ENCODE data around the gene EBLN2.

The EBLN2 gene

DNA sequence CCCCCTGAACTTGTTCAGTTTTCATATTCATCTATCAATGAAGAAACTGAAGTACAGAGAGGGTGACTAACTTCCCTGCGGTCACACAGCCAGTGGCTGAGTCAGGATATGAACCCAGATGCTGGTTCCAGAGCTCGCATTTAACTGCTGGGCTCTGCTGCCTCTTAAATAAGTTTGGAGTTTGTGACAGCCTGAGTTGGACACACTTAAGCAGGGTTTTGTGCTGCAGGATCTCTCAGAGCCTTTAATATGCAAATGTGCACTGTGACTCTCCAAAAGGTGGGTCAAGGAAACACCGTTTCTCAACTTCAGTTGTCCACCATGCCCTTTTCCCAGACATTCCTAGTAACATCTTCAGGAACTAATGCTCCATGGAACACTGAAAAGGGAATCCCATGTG, 45.8 kb downstream of the EBLN2 start:
- H3K9me3 ChIP-seq (ENCODE audit: control insufficient read depth in 2 of 2, low read length in 2 of 2) = no peaks in the 10 kb centered on the region
- peaks cover 0 to 2% of the 10 kb centered on the region in 2 donors for H3K27me3 ChIP-seq (ENCODE audit: control insufficient read depth in 1 of 2, insufficient read depth in 2 of 2, low read length in 2 of 2)
- H3K4me1 ChIP-seq (ENCODE audit: control insufficient read depth, insufficient read depth, low read length) = no peaks in the 10 kb centered on the region
- H3K9ac ChIP-seq (ENCODE audit: low read length in 2 of 2) = no peak overlapping the region
- H3K36me3 ChIP-seq (ENCODE audit: control insufficient read depth in 2 of 2, insufficient read depth in 2 of 2, low read length in 2 of 2) = no peaks in the 10 kb centered on the region
- no peak overlapping the region for H3K4me3 ChIP-seq (ENCODE audit: low read length in 2 of 2)
- H3K27ac ChIP-seq (ENCODE audit: low read length) = no peak overlapping the region

DNA sequence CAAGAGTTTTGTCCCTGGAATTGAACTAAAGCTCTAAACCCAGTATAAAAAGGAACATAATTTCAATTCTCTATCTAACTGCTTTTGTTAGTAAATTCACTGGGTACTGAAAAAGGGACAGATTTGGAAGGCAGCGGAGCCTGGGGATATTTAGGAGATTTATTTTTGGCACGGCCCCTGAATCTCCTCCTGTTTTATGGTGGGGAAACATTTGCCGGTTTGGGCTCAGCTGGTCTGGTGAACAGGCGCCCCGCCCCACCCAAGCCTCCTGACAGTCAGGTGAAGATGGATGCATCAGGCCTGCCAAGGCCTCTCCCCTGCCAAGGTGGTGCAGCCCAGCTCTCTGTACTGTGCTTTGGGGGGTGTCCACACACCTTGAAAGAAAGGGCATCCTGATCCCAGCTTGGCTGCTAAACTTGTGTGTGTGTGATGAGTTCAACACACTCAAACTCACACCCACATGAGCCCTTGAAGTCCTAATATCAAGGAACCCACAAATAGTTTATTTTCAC, 46.3 kb downstream of the EBLN2 start:
- H3K36me3 ChIP-seq (ENCODE audit: control insufficient read depth in 2 of 2, insufficient read depth in 2 of 2, low read length in 2 of 2) = no peaks in the 10 kb centered on the region
- H3K4me3 ChIP-seq (ENCODE audit: low read length in 2 of 2) = no peak overlapping the region
- H3K9ac ChIP-seq (ENCODE audit: low read length in 2 of 2) = no peak overlapping the region

DNA sequence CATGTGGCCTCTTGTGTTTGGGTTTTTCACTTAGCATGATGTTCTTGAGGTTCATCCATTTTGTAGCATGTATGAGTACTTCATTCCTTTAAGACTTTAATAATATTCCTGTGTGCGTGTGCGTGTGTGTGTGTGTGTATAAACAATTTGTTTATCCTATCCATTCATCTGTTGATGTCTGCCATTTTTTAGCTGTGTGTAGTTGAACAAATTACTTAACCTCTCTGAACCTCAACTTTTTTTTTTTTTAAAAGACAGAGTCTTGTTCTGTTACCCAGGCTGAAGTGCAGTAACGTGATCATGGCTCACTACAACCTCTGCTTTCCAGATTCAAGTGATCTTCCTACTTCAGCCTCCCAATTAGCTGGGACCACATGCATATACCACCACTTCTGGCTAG, 47.3 kb downstream of the EBLN2 start:
- peaks cover 0 to 2% of the 10 kb centered on the region in 2 donors for H3K27me3 ChIP-seq (ENCODE audit: control insufficient read depth in 1 of 2, insufficient read depth in 2 of 2, low read length in 2 of 2)
- no peaks in the 10 kb centered on the region for H3K4me1 ChIP-seq (ENCODE audit: control insufficient read depth, insufficient read depth, low read length)
- H3K27ac ChIP-seq (ENCODE audit: low read length) = no peak overlapping the region
- H3K4me3 ChIP-seq (ENCODE audit: low read length in 2 of 2) = no peak overlapping the region
- H3K9me3 ChIP-seq (ENCODE audit: control insufficient read depth in 2 of 2, low read length in 2 of 2) = no peaks in the 10 kb centered on the region
- H3K36me3 ChIP-seq (ENCODE audit: control insufficient read depth in 2 of 2, insufficient read depth in 2 of 2, low read length in 2 of 2) = no peaks in the 10 kb centered on the region
- no peak overlapping the region for H3K9ac ChIP-seq (ENCODE audit: low read length in 2 of 2)

More for the DNA sequence above, 46.3 kb downstream of the EBLN2 start:
- Histone ChIP-seq H3K27me3 (ENCODE audit: control insufficient read depth in 1 of 2, insufficient read depth in 2 of 2, low read length in 2 of 2) (peaks cover 0 to 2% of the 10 kb centered on the region in 2 donors), H3K9me3 (ENCODE audit: control insufficient read depth in 2 of 2, low read length in 2 of 2) (no peaks in the 10 kb centered on the region), H3K4me1 (ENCODE audit: control insufficient read depth, insufficient read depth, low read length) (no peaks in the 10 kb centered on the region), H3K27ac (ENCODE audit: low read length) (no peak overlapping the region)

DNA sequence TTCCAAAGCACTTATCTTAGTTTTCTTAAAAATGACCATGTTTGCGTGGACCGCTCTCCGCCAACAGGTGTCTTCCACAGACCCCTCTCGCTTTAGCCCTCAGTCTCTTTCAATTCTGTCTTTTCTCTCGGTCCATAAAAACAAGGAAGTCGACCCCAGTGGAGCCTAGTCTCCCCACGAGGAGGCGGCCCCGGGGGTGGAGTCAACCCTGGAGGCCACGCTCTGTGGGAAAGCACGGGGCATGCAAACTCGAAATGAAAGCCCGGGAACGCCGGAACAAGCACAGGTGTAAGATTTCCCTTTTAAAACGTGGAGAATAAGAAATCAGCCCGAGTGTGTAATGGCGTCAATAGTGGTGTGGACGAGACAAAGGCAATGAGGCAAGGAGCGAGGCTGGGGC, 49.1 kb downstream of the EBLN2 start:
- Histone ChIP-seq H3K4me1 (ENCODE audit: control insufficient read depth, insufficient read depth, low read length) (no peaks in the 10 kb centered on the region), H3K36me3 (ENCODE audit: control insufficient read depth in 2 of 2, insufficient read depth in 2 of 2, low read length in 2 of 2) (no peaks in the 10 kb centered on the region), H3K9ac (ENCODE audit: low read length in 2 of 2) (no peak overlapping the region), H3K27me3 (ENCODE audit: control insufficient read depth in 1 of 2, insufficient read depth in 2 of 2, low read length in 2 of 2) (peaks cover 0 to 2% of the 10 kb centered on the region in 2 donors), H3K9me3 (ENCODE audit: control insufficient read depth in 2 of 2, low read length in 2 of 2) (no peaks in the 10 kb centered on the region), H3K4me3 (ENCODE audit: low read length in 2 of 2) (no peak overlapping the region), H3K27ac (ENCODE audit: low read length) (no peak overlapping the region)
